Neuronal stem cell (in vitro differentiated cells): ENCODE data around the gene ATP8B3.

Experiments
- DNase-seq: peaks from one replicate; pipeline ENCODE4 v3.0.0-alpha.2; 2013; ENCODE audit warnings: low spot score
- H2AFZ ChIP-seq: one replicate; pipeline ENCODE4 v1.6.1; 2013; ENCODE audit warnings: mild to moderate bottlenecking, low read length, inconsistent platforms
- H2AK5ac ChIP-seq: 2 replicates; pipeline ENCODE4 v1.6.1; 2013; ENCODE audit warnings: low read depth, mild to moderate bottlenecking, inconsistent platforms, low read length, moderate library complexity, mixed read lengths
- H2BK120ac ChIP-seq: 2 replicates; pipeline ENCODE4 v1.6.1; 2013; ENCODE audit warnings: low read depth, mild to moderate bottlenecking, inconsistent platforms, low read length, moderate library complexity, mixed read lengths
- H2BK12ac ChIP-seq: one replicate; pipeline ENCODE4 v1.6.1; 2013; ENCODE audit warnings: low read length, inconsistent platforms
- H2BK15ac ChIP-seq: 2 replicates; pipeline ENCODE4 v1.6.1; 2013; ENCODE audit warnings: mild to moderate bottlenecking, low read length, inconsistent platforms, mixed read lengths
- H2BK5ac ChIP-seq: one replicate; pipeline ENCODE4 v1.6.1; 2013; ENCODE audit warnings: inconsistent platforms, mild to moderate bottlenecking, low read length, moderate library complexity
- H3K14ac ChIP-seq: one replicate; pipeline ENCODE4 v1.6.1; 2013; ENCODE audit warnings: low read length, inconsistent platforms
- H3K18ac ChIP-seq: 2 replicates; pipeline ENCODE4 v1.6.1; 2013; ENCODE audit warnings: low read length, inconsistent platforms
- H3K23ac ChIP-seq: 2 replicates; pipeline ENCODE4 v1.6.1; 2013; ENCODE audit warnings: low read depth, mild to moderate bottlenecking, mixed read lengths, low read length, inconsistent platforms; ENCODE audit not compliant: poor library complexity
- H3K27ac ChIP-seq: replicated peaks from 3 replicates; pipeline ENCODE4 v1.5.1; 2013; ENCODE audit warnings: low read length, inconsistent platforms
- H3K27me3 ChIP-seq, 3 experiments: 2 replicates each; pipeline ENCODE4 v1.6.1; 2013; ENCODE audit warnings: low read length in 3 of 3, mild to moderate bottlenecking in 2 of 3, inconsistent platforms in 1 of 3, low read depth in 1 of 3, mixed read lengths in 1 of 3, moderate library complexity in 1 of 3; ENCODE audit not compliant: control insufficient read depth in 3 of 3, insufficient read depth in 3 of 3
- H3K36me3 ChIP-seq, 2 donors: replicated peaks in 1 of 2; 2 replicates each; pipeline ENCODE4 v1.6.1; 2013; ENCODE audit warnings: low read length in 2 of 2; ENCODE audit not compliant: control insufficient read depth in 2 of 2, insufficient read depth in 2 of 2
- H3K4ac ChIP-seq: 2 replicates; pipeline ENCODE4 v1.6.1; 2013; ENCODE audit warnings: inconsistent platforms, mild to moderate bottlenecking, low read length, moderate library complexity
- H3K4me1 ChIP-seq, 2 donors: 1 replicate in 1 of 2; 2 replicates in 1 of 2; pipeline ENCODE4 v1.6.1; 2013; ENCODE audit warnings: low read length in 2 of 2, low read depth in 1 of 2; ENCODE audit not compliant: control insufficient read depth in 2 of 2, insufficient read depth in 1 of 2
- H3K4me2 ChIP-seq: one replicate; pipeline ENCODE4 v1.6.1; 2013; ENCODE audit warnings: mild to moderate bottlenecking, low read length, inconsistent platforms; ENCODE audit not compliant: insufficient read depth, poor library complexity, severe bottlenecking
- H3K4me3 ChIP-seq, 2 donors: 2 replicates each; pipeline ENCODE4 v1.5.1; 2013; ENCODE audit warnings: low read length in 2 of 2, mild to moderate bottlenecking in 2 of 2, inconsistent platforms in 1 of 2, moderate library complexity in 1 of 2
- H3K79me1 ChIP-seq: one replicate; pipeline ENCODE4 v1.6.1; 2013; ENCODE audit warnings: low read depth, mild to moderate bottlenecking, inconsistent platforms, low read length, moderate library complexity
- H3K9ac ChIP-seq: one replicate; pipeline ENCODE4 v1.6.1; 2013; ENCODE audit warnings: mild to moderate bottlenecking, low read depth, low read length, inconsistent platforms; ENCODE audit not compliant: poor library complexity
- H3K9me3 ChIP-seq, 2 donors: replicated peaks in 1 of 2; 2 replicates each; pipeline versions ENCODE3 to v1.6.1; 2013; ENCODE audit warnings: low read length in 2 of 2, mild to moderate bottlenecking in 2 of 2, inconsistent platforms in 1 of 2, low read depth in 1 of 2, mixed read lengths in 1 of 2, moderate library complexity in 1 of 2; ENCODE audit not compliant: control insufficient read depth in 2 of 2, insufficient read depth in 1 of 2
- H4K8ac ChIP-seq: one replicate; pipeline ENCODE4 v1.6.1; 2013; ENCODE audit warnings: low read depth, mild to moderate bottlenecking, inconsistent platforms, low read length, moderate library complexity
- H4K91ac ChIP-seq: one replicate; pipeline ENCODE4 v1.6.1; 2013; ENCODE audit warnings: low read length, low read depth, mild to moderate bottlenecking, inconsistent platforms; ENCODE audit not compliant: poor library complexity
- WGBS, 2 donors: extraction: QIAGEN DNeasy Blood & Tissue Kit; methylation state at CpG; one replicate each; pipeline ENCODE4 v1.1.7; 2013; ENCODE audit warnings: missing lambda C conversion rate in 2 of 2, mixed read lengths in 1 of 2; ENCODE audit not compliant: insufficient read length in 2 of 2, insufficient replicate concordance in 1 of 2; ENCODE audit errors: extremely low coverage in 2 of 2; 5-methylcytosine and 5-hydroxymethylcytosine counted together

Gene ATP8B3

DNA sequence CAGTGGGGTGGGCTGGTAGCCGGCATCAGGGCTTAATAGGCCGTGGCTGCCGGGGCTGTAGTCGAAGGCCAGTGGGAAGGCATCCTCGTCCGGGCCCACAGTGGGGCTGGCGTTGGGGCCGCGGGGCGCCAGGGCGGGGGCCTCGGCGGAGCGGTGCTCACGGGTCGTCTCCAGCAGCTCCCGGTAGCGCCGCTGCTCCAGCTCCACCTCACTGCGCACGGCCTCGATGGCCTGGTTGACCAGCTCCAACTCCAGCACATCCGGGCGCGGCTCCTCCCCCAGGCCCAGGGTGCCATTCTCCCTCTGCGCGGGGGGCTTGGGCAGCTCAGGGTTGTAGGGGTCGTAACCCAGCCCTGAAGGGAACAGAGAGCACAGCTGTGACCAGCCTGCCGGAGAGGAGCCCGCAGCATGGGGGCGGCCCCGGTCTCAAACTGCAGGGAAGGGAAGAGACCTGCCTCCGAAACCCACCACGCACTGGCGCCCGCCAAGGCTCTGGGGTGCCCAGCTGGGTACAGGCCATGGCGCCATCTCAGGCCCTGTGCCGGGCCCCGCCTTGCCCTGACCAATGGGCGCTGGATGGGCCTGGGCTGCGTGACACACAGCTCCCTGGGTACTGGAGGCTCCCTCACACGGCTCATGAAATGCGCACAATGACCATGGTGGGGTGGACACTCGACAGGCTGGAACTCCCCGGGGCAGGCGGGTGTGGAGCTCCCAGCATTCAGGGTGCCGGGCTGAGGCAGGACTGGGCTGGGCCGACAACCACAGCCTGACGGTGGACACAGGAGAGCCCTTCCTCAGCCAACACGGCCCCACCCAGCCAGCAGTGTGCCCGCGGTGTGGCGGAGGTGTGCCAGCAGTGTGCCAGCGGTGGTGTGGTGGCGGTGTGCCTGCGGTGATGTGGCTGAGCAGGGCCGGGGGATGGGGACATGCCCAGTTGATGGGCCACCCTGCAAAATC lies 16.5 kb upstream of the ATP8B3 start:
- no peak overlapping the region for H4K8ac ChIP-seq
- H3K36me3 ChIP-seq: peaks cover 12 to 56% of the 10 kb centered on the region in 2 donors
- no CpG with 5 or more reads among the region's 57 CpGs for WGBS, 2 donors
- no peak overlapping the region for H2BK15ac ChIP-seq
- H3K18ac ChIP-seq: no peak overlapping the region
- H3K23ac ChIP-seq: peak overlapping the region; percentile 91
- no peak overlapping the region for H2BK5ac ChIP-seq
- H3K4ac ChIP-seq: peak overlapping the region; percentile 66
- no peak overlapping the region for H3K27ac ChIP-seq
- no peak overlapping the region for H4K91ac ChIP-seq
- H2BK120ac ChIP-seq: no peak overlapping the region
- peak overlapping the region; percentile 71 for H3K14ac ChIP-seq
- peaks cover 3 to 11% of the 10 kb centered on the region in 2 donors for H3K4me1 ChIP-seq
- no peak overlapping the region for H2AFZ ChIP-seq
- peaks cover 27% of the 10 kb centered on the region for H3K79me1 ChIP-seq
- H3K4me3 ChIP-seq: no peak overlapping the region
- no peak for DNase-seq
- peak overlapping the region; percentile 41 for H2BK12ac ChIP-seq
- no peak overlapping the region for H2AK5ac ChIP-seq
- peak overlapping the region; percentile 70 for H3K9ac ChIP-seq
- H3K9me3 ChIP-seq: peaks cover 0 to 1% of the 10 kb centered on the region in 2 donors
- H3K27me3 ChIP-seq: no peaks in the 10 kb centered on the region
- H3K4me2 ChIP-seq: no peak overlapping the region

DNA sequence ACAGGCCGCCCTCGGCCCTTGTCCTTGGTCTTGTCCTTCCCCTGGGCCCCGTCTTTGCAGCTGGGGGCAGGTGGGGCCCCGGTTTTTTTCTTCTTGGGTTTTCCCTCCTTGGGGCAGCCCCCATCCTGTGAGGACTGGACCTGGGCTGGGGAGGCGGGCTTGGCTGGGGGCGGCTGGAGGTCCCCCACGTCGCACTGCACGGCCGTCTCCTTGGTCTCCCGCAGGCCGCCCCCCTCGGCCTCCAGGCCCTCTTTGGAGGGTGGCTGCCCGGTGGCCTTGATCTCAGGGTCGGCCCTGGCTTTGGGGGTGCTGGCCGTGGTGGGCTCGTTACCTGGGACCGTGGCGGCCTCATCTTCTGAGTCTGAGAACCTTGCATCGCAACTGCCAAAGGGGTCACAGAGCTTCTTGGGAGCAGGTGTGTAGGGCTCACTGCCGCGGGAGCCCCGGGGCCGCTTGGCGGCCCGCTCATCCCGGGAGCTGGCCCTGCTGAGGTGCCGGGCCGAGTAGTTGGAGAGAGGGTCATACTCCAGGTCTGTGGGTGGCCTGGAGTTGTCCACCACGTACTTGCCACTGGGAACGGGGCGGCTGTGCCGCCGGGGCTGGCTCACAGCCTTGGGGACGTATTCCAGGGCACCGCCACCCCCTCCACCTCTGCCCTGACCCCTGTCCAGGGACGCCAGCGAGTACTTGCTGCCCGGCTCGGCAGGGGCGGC lies 15.6 kb upstream of the ATP8B3 start:
- peak overlapping the region; percentile 75 for H2AK5ac ChIP-seq
- no peak overlapping the region for H2BK15ac ChIP-seq
- peaks cover 0 to 1% of the 10 kb centered on the region in 2 donors for H3K9me3 ChIP-seq
- no peak overlapping the region for H3K4me2 ChIP-seq
- H3K14ac ChIP-seq: no peak overlapping the region
- H3K27me3 ChIP-seq: no peaks in the 10 kb centered on the region
- WGBS, 2 donors: no CpG with 5 or more reads among the region's 41 CpGs
- H3K79me1 ChIP-seq: peaks cover 25% of the 10 kb centered on the region
- H4K91ac ChIP-seq: no peak overlapping the region
- H3K27ac ChIP-seq: no peak overlapping the region
- peak overlapping the region; percentile 55 for H3K23ac ChIP-seq
- H2BK5ac ChIP-seq: no peak overlapping the region
- H3K4me3 ChIP-seq: no peak overlapping the region
- H3K18ac ChIP-seq: no peak overlapping the region
- no peak overlapping the region for H3K9ac ChIP-seq
- no peak overlapping the region for H2BK12ac ChIP-seq
- peaks cover 3 to 11% of the 10 kb centered on the region in 2 donors for H3K4me1 ChIP-seq
- H2BK120ac ChIP-seq: no peak overlapping the region
- H3K36me3 ChIP-seq: peaks cover 14 to 64% of the 10 kb centered on the region in 2 donors
- no peak overlapping the region for H4K8ac ChIP-seq
- H2AFZ ChIP-seq: no peak overlapping the region
- no peak for DNase-seq
- peak overlapping the region; percentile 66 for H3K4ac ChIP-seq

DNA sequence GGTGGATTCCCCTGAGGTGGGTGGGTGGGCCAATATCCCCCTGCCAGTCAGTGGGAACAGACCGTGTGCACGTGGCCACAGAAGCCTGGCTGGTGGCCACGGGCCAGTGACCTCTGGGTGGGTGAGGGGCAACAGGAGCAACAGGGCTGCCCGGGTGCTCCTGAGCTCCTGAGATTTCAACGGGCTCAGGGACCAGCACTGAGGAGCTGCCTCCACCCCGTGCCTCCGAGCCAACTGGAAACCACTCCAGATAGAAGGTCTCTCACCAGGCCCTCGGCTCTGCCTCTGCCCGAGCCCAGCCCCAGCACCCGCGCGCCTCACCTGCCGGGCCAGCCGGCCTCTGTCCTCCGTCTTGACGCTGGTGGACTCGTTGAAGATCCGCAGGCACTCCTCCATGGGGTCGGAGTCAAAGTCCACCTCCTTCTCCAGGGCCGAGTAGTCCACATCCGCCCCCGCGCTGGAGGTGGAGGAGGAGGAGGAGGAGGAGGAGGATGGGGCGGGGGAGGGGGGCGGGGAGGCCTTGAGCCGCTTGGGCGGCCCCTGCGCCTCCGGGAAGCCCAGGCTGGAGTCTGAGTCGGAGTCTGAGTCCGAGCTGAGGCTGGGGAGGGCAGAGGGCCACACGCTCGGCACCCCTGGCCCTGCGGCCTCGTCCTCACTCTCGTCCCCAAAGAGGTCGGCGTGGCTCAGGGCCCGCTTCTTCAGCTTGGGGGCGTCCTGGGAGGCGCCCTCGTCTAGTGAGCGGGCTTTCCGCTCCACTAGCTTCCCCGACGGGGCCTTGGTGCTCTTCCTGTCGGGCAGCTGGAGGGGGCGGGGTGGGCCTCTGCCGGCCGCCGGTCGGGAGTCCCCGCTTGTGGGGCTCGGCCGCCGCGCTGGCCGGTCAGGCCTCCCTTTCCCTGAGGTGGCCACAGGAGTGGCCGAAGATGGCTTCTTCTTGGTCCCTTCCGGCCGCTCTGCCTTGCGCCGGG lies 14.8 kb upstream of the ATP8B3 start:
- Histone ChIP-seq H3K9me3 (peaks cover 0 to 1% of the 10 kb centered on the region in 2 donors), H4K8ac (no peak overlapping the region), H3K9ac (no peak overlapping the region), H2BK120ac (no peak overlapping the region), H3K36me3 (peaks cover 19 to 73% of the 10 kb centered on the region in 2 donors), H3K4me3 (no peak overlapping the region), H3K4ac (peak overlapping the region; percentile 17), H3K4me2 (peak overlapping the region; percentile 37), H3K27ac (peak overlapping the region; percentile 31), H2AFZ (no peak overlapping the region), H3K23ac (peak overlapping the region; percentile 55), H2BK5ac (no peak overlapping the region), H2BK15ac (peak overlapping the region; percentile 92), H3K4me1 (peaks cover 3 to 7% of the 10 kb centered on the region in 2 donors), H2BK12ac (no peak overlapping the region), H2AK5ac (peak overlapping the region; percentile 95), H3K27me3 (no peaks in the 10 kb centered on the region), H3K14ac (no peak overlapping the region), H4K91ac (no peak overlapping the region), H3K18ac (peak overlapping the region; percentile 71), H3K79me1 (peaks cover 22% of the 10 kb centered on the region)
- no peak for DNase-seq
- WGBS, 2 donors: no CpG with 5 or more reads among the region's 63 CpGs
